Right kidney (tissue), 1 donor: ENCODE measurements around the gene AGAP1.

Experiments
- DNase-seq: peaks from one replicate; pipeline ENCODE4 v3.0.0-alpha.2; 2016

AGAP1 gene

GRCh38 chr2:235949567-235950472, 456.0 kb downstream of the AGAP1 start:
- no peak for DNase-seq

- DNase-seq, result no peak
These were observed 456.6 kb downstream of the AGAP1 start for GRCh38 chr2:235950473-235950809.

- DNase-seq, result no peak
These were observed 457.6 kb downstream of the AGAP1 start for GRCh38 chr2:235951493-235951892.

- no peak for DNase-seq
These were observed 458.1 kb downstream of the AGAP1 start for GRCh38 chr2:235951982-235952381.

- no peak for DNase-seq
These were observed 458.9 kb downstream of the AGAP1 start for GRCh38 chr2:235952714-235953113.

- DNase-seq, result no peak
These were observed 460.4 kb downstream of the AGAP1 start for GRCh38 chr2:235954281-235954680.

GRCh38 chr2:235954888-235955480, 461.1 kb downstream of the AGAP1 start:
- no peak for DNase-seq

GRCh38 chr2:235955664-235956063, 461.8 kb downstream of the AGAP1 start:
- no peak for DNase-seq

- no peak for DNase-seq
These were observed 462.6 kb downstream of the AGAP1 start for GRCh38 chr2:235956281-235956970.

GRCh38 chr2:235957251-235957650, 463.4 kb downstream of the AGAP1 start:
- DNase-seq, result no peak

GRCh38 chr2:235958221-235958930, 464.5 kb downstream of the AGAP1 start:
- DNase-seq, result no peak

GRCh38 chr2:235958931-235959410, 465.1 kb downstream of the AGAP1 start:
- no peak for DNase-seq

GRCh38 chr2:235960011-235960715, 466.3 kb downstream of the AGAP1 start:
- no peak for DNase-seq

- DNase-seq, result no peak
These were observed 467.1 kb downstream of the AGAP1 start for GRCh38 chr2:235960716-235961640.

GRCh38 chr2:235961711-235962110, 467.9 kb downstream of the AGAP1 start:
- no peak for DNase-seq

GRCh38 chr2:235963853-235964577, 470.2 kb downstream of the AGAP1 start:
- DNase-seq, result no peak

GRCh38 chr2:235964787-235965390, 471.0 kb downstream of the AGAP1 start:
- no peak for DNase-seq

GRCh38 chr2:235966396-235966795, 472.6 kb downstream of the AGAP1 start:
- no peak for DNase-seq

- DNase-seq, result no peak
These were observed 473.3 kb downstream of the AGAP1 start for GRCh38 chr2:235966932-235967757.
